B cell (primary cell): ENCODE data around the gene MPZL1. TPM values are rescaled to one million over a fixed set of nuclear protein-coding genes. Genes with fewer than 3 reads are reported as not detected.

Source experiments
- ATAC-seq: fragments of 200-7000 bp; cut with Tn5 transposase; one replicate; pipeline ENCODE4 v1.10.0; 2021; ENCODE audit warnings: low read depth, mild to moderate bottlenecking, moderate number of reproducible peaks, moderate library complexity
- CTCF ChIA-PET: fragments of 350-600 bp; sonication (Branson Sonifier 250); formaldehyde crosslinking; loops from one replicate; lab custom pipeline; 2021; ENCODE audit warnings: antibody characterized with exemption, inconsistent platforms; lab: Charles Lee
- POLR2A ChIA-PET: fragments of 350-600 bp; sonication (Branson Sonifier 250); formaldehyde crosslinking; loops from one replicate; lab custom pipeline; 2021; ENCODE audit warnings: antibody characterized with exemption; lab: Charles Lee
- DNase-seq: peaks from one replicate; pipeline ENCODE4 v3.0.0; 2013
- H2AFZ ChIP-seq: 2 replicates; pipeline ENCODE4 v1.6.1; 2012; ENCODE audit warnings: mild to moderate bottlenecking, low read depth, low read length; ENCODE audit not compliant: insufficient read depth, poor library complexity, severe bottlenecking
- H3K27ac ChIP-seq, 2 donors: 1 replicate in 1 of 2; 2 replicates in 1 of 2; pipeline ENCODE4 v1.5.1; 2012 to 2013; ENCODE audit warnings: low read length in 2 of 2, mild to moderate bottlenecking in 2 of 2, moderate library complexity in 1 of 2
- H3K27me3 ChIP-seq, 4 experiments: fragments of 200-600 bp in 1 of 4; sonication (generic) in 1 of 4; replicated peaks in 1 of 4; 1 replicate in 2 of 4; 2 replicates in 2 of 4; pipeline versions ENCODE4 v1.6.1 to v1.7.0; 2013 to 2016; ENCODE audit warnings: low read length in 3 of 4, mild to moderate bottlenecking in 2 of 4, mixed read lengths in 1 of 4, moderate library complexity in 1 of 4; ENCODE audit not compliant: insufficient read depth in 4 of 4, control insufficient read depth in 3 of 4; ENCODE audit errors: control extremely low read depth in 1 of 4
- H3K36me3 ChIP-seq, 2 experiments: replicated peaks in 1 of 2; 1 replicate in 1 of 2; 2 replicates in 1 of 2; pipeline versions ENCODE4 v1.6.1 to v1.7.1; 2013; ENCODE audit warnings: low read length in 1 of 2; ENCODE audit not compliant: insufficient read depth in 2 of 2, control insufficient read depth in 1 of 2; ENCODE audit errors: control extremely low read depth in 1 of 2, extremely low read depth in 1 of 2
- H3K4me1 ChIP-seq, 2 donors: fragments of 200-600 bp in 1 of 2; sonication (generic) in 1 of 2; 1 replicate in 1 of 2; 2 replicates in 1 of 2; pipeline versions ENCODE4 v1.5.1 to v1.6.1; 2013 to 2017; ENCODE audit warnings: low read length in 2 of 2; ENCODE audit not compliant: control insufficient read depth in 2 of 2, insufficient read depth in 2 of 2
- H3K4me2 ChIP-seq: replicated peaks from 2 replicates; pipeline ENCODE3; 2012; ENCODE audit warnings: mild to moderate bottlenecking, low read depth, low read length; ENCODE audit not compliant: poor library complexity, severe bottlenecking
- H3K4me3 ChIP-seq, 5 experiments: fragments of 200-600 bp in 1 of 5; sonication (generic) in 1 of 5; 1 replicate in 3 of 5; 2 replicates in 2 of 5; pipeline versions ENCODE4 v1.5.1 to v1.7.0; 2011 to 2016; ENCODE audit warnings: low read length in 4 of 5, mild to moderate bottlenecking in 4 of 5, low read depth in 2 of 5, control low read depth in 1 of 5, moderate library complexity in 1 of 5; ENCODE audit not compliant: insufficient read depth in 1 of 5; ENCODE audit errors: control extremely low read depth in 1 of 5, extremely low read depth in 1 of 5
- H3K79me2 ChIP-seq: fragments of 200-600 bp; sonication (generic); one replicate; pipeline ENCODE4 v1.6.0; 2016; ENCODE audit warnings: low read length; ENCODE audit not compliant: control insufficient read depth, insufficient read depth
- H3K9ac ChIP-seq: fragments of 200-600 bp; sonication (generic); 2 replicates; pipeline ENCODE4 v1.6.1; 2017; ENCODE audit warnings: mild to moderate bottlenecking, low read length, moderate library complexity
- H3K9me3 ChIP-seq, 3 donors: one replicate each; pipeline versions ENCODE4 v1.6.1 to v1.7.1; 2013; ENCODE audit warnings: low read length in 2 of 3; ENCODE audit not compliant: control insufficient read depth in 2 of 3, insufficient read depth in 1 of 3; ENCODE audit errors: control extremely low read depth in 1 of 3
- H4K20me1 ChIP-seq: 2 replicates; pipeline ENCODE4 v1.6.0; 2012; ENCODE audit warnings: mild to moderate bottlenecking, low read length; ENCODE audit not compliant: insufficient read depth, control insufficient read depth, poor library complexity, severe bottlenecking
- H3K27ac Mint-ChIP-seq: one replicate; pipeline ENCODE4 v1.8.0; 2021; ENCODE audit warnings: mixed read lengths
- H3K27me3 Mint-ChIP-seq: one replicate; pipeline ENCODE4 v1.8.0; 2021; ENCODE audit warnings: mixed read lengths
- H3K4me1 Mint-ChIP-seq: one replicate; pipeline ENCODE4 v1.8.0; 2021; ENCODE audit warnings: mixed read lengths
- H3K4me3 Mint-ChIP-seq: one replicate; pipeline ENCODE4 v1.8.0; 2021; ENCODE audit warnings: mixed read lengths
- H3K9me3 Mint-ChIP-seq: one replicate; pipeline ENCODE4 v1.8.0; 2022; ENCODE audit warnings: mixed read lengths; ENCODE audit not compliant: insufficient read depth
- CTCF ChIP-seq: fragments of 200-600 bp; IDR thresholded peaks from one replicate; pipeline ENCODE4 v1.8.0; 2022; ENCODE audit warnings: antibody characterized with exemption, mild to moderate bottlenecking
- EZH2 ChIP-seq: IDR thresholded peaks from 2 replicates; pipeline ENCODE4 v1.6.1; 2012; ENCODE audit warnings: borderline replicate concordance, low read depth, mild to moderate bottlenecking, moderate library complexity, low read length; ENCODE audit not compliant: insufficient read depth, poor library complexity, severe bottlenecking
- WGBS: methylation state at CpG from one replicate; pipeline ENCODE4 v1.1.5; 2013; ENCODE audit warnings: missing lambda C conversion rate; ENCODE audit not compliant: insufficient coverage; 5-methylcytosine and 5-hydroxymethylcytosine counted together
- intact Hi-C: fragments of 100-400 bp; cut with micrococcal nuclease; formaldehyde crosslinking; loops from one replicate; pipeline ENCODE4 v1.10.0; 2022
- polyA plus RNA-seq: library from polyadenylated mRNA; depleted of rRNA; stranded (reverse); fragments of >200 nt; gene quantifications from 2 replicates; pipeline ENCODE4 v1.2.3, GENCODE V29; 2012
- total RNA-seq, 2 donors: library from RNA; stranded (reverse); fragments of 120-200 nt in 1 of 2; gene quantifications; 1 replicate in 1 of 2; 2 replicates in 1 of 2; pipeline versions ENCODE4 v1.2.3 to v1.2.4, GENCODE V29; 2013 to 2022

Gene MPZL1
- total and polyA plus RNA-seq, 2 donors (not counting 1 experiment from before 2014, with no cell fraction given) = 15.4 to 27.7 TPM

- no peaks in the 10 kb centered on the region for H3K27me3 Mint-ChIP-seq
- H3K9me3 ChIP-seq = no peaks in the 10 kb centered on the region
- no peaks in the 10 kb centered on the region for H3K4me1 ChIP-seq
- intact Hi-C loops = no loop called here
- ChIA-PET CTCF (no interaction called here), POLR2A (no interaction called here)
- TF ChIP-seq EZH2 (no peak), CTCF (no peak)
- H3K9ac ChIP-seq = no peak overlapping the region
- no peak overlapping the region for H3K4me2 ChIP-seq
- WGBS = no CpG with 5 or more reads among the region's 2 CpGs
- H3K4me3 Mint-ChIP-seq = no peak overlapping the region
- H3K79me2 ChIP-seq = peaks cover 12% of the 10 kb centered on the region
- H2AFZ ChIP-seq = no peak overlapping the region
- H3K27me3 ChIP-seq = no peaks in the 10 kb centered on the region
- H3K27ac ChIP-seq = no peak overlapping the region
- H3K9me3 Mint-ChIP-seq = no peaks in the 10 kb centered on the region
- ATAC-seq (no peak), DNase-seq (no peak)
- H3K36me3 ChIP-seq = peaks cover 13 to 38% of the 10 kb centered on the region in 2 experiments
- H3K4me3 ChIP-seq = no peak overlapping the region
- no peaks in the 10 kb centered on the region for H3K4me1 Mint-ChIP-seq
- H3K27ac Mint-ChIP-seq = no peak overlapping the region
- H4K20me1 ChIP-seq = no peaks in the 10 kb centered on the region
Measured at GRCh38 chr1:167773516-167773915, 51.7 kb downstream of the MPZL1 start.

GRCh38 chr1:167774710-167775109 is 52.9 kb downstream of the MPZL1 start:
- no peaks in the 10 kb centered on the region for H3K27me3 Mint-ChIP-seq
- Histone ChIP-seq H2AFZ (no peak overlapping the region), H3K9ac (no peak overlapping the region), H4K20me1 (no peaks in the 10 kb centered on the region), H3K79me2 (peaks cover 11% of the 10 kb centered on the region), H3K27ac (no peak overlapping the region), H3K27me3 (no peaks in the 10 kb centered on the region), H3K4me1 (no peaks in the 10 kb centered on the region), H3K9me3 (peaks cover 0 to 4% (median 0%) of the 10 kb centered on the region in 3 donors), H3K36me3 (peaks cover 13 to 31% of the 10 kb centered on the region in 2 experiments), H3K4me2 (no peak overlapping the region), H3K4me3 (no peak overlapping the region)
- no peaks in the 10 kb centered on the region for H3K4me1 Mint-ChIP-seq
- ChIA-PET POLR2A (no interaction called here), CTCF (interaction anchor here (1.2 kb wide), 1 partner anchor 15 kb away, joined by 3 read pairs; no protein-coding TSS in a partner anchor)
- no peak for ATAC-seq
- no peak for DNase-seq
- no peak overlapping the region for H3K4me3 Mint-ChIP-seq
- TF ChIP-seq EZH2 = no peak
- no peak for TF ChIP-seq CTCF
- intact Hi-C loops = no loop called here
- H3K27ac Mint-ChIP-seq = no peak overlapping the region
- no peaks in the 10 kb centered on the region for H3K9me3 Mint-ChIP-seq
